K562 (cell line): ENCODE data around the gene APBA2. TPM values are rescaled to one million over a fixed set of nuclear protein-coding genes. Genes with fewer than 3 reads are reported as not detected.

Experiments
- BRF1 ChIP-seq: IDR thresholded peaks from 3 replicates; pipeline ENCODE4 v1.6.1; 2011; ENCODE audit warnings: borderline replicate concordance, mild to moderate bottlenecking; ENCODE audit not compliant: insufficient read length; ENCODE audit errors: extremely low read depth
- REST ChIP-seq, 2 experiments: fragments of 450-650 bp; formaldehyde crosslinking in 1 of 2; IDR thresholded peaks; 2 replicates each; pipeline versions ENCODE4 v1.4.0 to v1.6.1; 2014 to 2020; ENCODE audit warnings: mild to moderate bottlenecking in 2 of 2, borderline replicate concordance in 1 of 2, low read depth in 1 of 2
- SMARCE1 ChIP-seq: fragments of 450-650 bp; IDR thresholded peaks from 2 replicates; pipeline ENCODE4 v1.7.1; 2016; ENCODE audit warnings: mild to moderate bottlenecking
- TSHZ1 ChIP-seq: fragments of 250-450 bp; sonication (Bioruptor Pico); IDR thresholded peaks from 2 replicates; pipeline ENCODE4 v1.4.0; 2020; ENCODE audit warnings: mild to moderate bottlenecking, moderate library complexity
- U2AF2 ChIP-seq: fragments of 200-400 bp; formaldehyde crosslinking; optimal IDR thresholded peaks from 2 replicates; pipeline ENCODE3; 2017; ENCODE audit warnings: low read depth, mild to moderate bottlenecking, low read length
- polyA plus RNA-seq, 8 experiments: library from polyadenylated mRNA; depleted of rRNA in 4 of 8; stranded (reverse) in 5 of 8; unstranded in 3 of 8; fragments of >200 nt; fragmentation: Nextera tagmentation in 2 of 8; fragmentation: Illumina TruSeq in 1 of 8; extraction: Ambion mirVana in 2 of 8; extraction: Trizol in 1 of 8; gene quantifications; 2 replicates each; pipeline versions ENCODE4 v1.2.1 to v1.2.3, GENCODE V29; 2011 to 2014; ENCODE audit warnings: inconsistent platforms in 1 of 8, missing spikeins in 1 of 8
- total RNA-seq, 7 experiments: library from RNA; depleted of rRNA in 6 of 7; stranded (reverse); fragments of >200 nt in 6 of 7; fragmentation: Illumina TruSeq in 2 of 7; extraction: Trizol in 2 of 7; gene quantifications; 2 replicates each; pipeline versions ENCODE4 v1.2.1 to v1.2.3, GENCODE V29; 2011 to 2021; ENCODE audit warnings: low replicate concordance in 1 of 7

Gene APBA2
- total and polyA plus RNA-seq, 9 of the 15 experiments (the other 6 are each of a cell fraction or from before 2014, with no cell fraction given) = 0.24 to 40.9 (median 25.2) TPM

GRCh38 chr15:28878209-28878608, 7.6 kb upstream of the APBA2 start (continued):
- TF ChIP-seq REST (IDR thresholded peaks at IDR 0.05; ENCODE audit: borderline replicate concordance) = no peak
- TF ChIP-seq REST (CRISPR knock-in tag; IDR thresholded peaks at IDR 0.05; ENCODE audit: low read depth) = no peak
- no peak for TF ChIP-seq BRF1
- no peak for TF ChIP-seq TSHZ1 (CRISPR knock-in tag)
- no peak for TF ChIP-seq SMARCE1
- TF ChIP-seq U2AF2 = no peak
